Activated CD8-positive, alpha-beta memory T cell treated with anti-CD3 and anti-CD28 coated beads for 36 hours (primary cell): ENCODE results near the gene TRERF1. TPM values are rescaled to one million over a fixed set of nuclear protein-coding genes. Genes with fewer than 3 reads are reported as not detected.

Experiments
- CTCF ChIA-PET: fragments of 350-600 bp; sonication (Branson Sonifier 250); formaldehyde crosslinking; loops from one replicate; lab custom pipeline; 2021; ENCODE audit warnings: antibody characterized with exemption; lab: Charles Lee
- POLR2A ChIA-PET: fragments of 350-600 bp; sonication (Branson Sonifier 250); formaldehyde crosslinking; loops from one replicate; lab custom pipeline; 2021; ENCODE audit warnings: antibody characterized with exemption; lab: Charles Lee
- total RNA-seq, 2 experiments: library from RNA; stranded (reverse); gene quantifications; one replicate each; pipeline ENCODE4 v1.2.3, GENCODE V29; 2021

The TRERF1 gene
- total RNA-seq, 2 experiments from 2014 or later, result 7.5 to 8.1 TPM

- CTCF ChIA-PET, result no interaction called here
Observed at GRCh38 chr6:42197555-42198362, 254.0 kb downstream of the TRERF1 start.

GRCh38 chr6:42195415-42195814, 256.3 kb downstream of the TRERF1 start:
- POLR2A ChIA-PET, result interaction anchor here (0.6 kb wide), 1 partner anchor 1347 kb away, joined by 6 read pairs; no protein-coding TSS in a partner anchor
- CTCF ChIA-PET, result interaction anchor here (0.6 kb wide), 2 partner anchors 76 to 665 kb away, joined by 3 to 4 read pairs; no protein-coding TSS in a partner anchor

More at GRCh38 chr6:42197555-42198362, 254.0 kb downstream of the TRERF1 start:
- POLR2A ChIA-PET, result no interaction called here

- POLR2A ChIA-PET, result no interaction called here
- CTCF ChIA-PET, result interaction anchor here (1.1 kb wide), 1 partner anchor 354 kb away, joined by 3 read pairs; no protein-coding TSS in a partner anchor
Observed at GRCh38 chr6:42194056-42194455, 257.7 kb downstream of the TRERF1 start.

- ChIA-PET POLR2A (no interaction called here), CTCF (interaction anchor here (1.3 kb wide), 1 partner anchor 354 kb away, joined by 3 read pairs; no protein-coding TSS in a partner anchor)
Observed at GRCh38 chr6:42193491-42193894, 258.2 kb downstream of the TRERF1 start.

- POLR2A ChIA-PET, result interaction anchor here (0.7 kb wide), 1 partner anchor 173 kb away, joined by 6 read pairs; no protein-coding TSS in a partner anchor
- CTCF ChIA-PET, result interaction anchor here (0.7 to 1.3 kb wide), 2 partner anchors 337 to 355 kb away, joined by 3 read pairs; no protein-coding TSS in a partner anchor
Observed at GRCh38 chr6:42192385-42192784, 259.3 kb downstream of the TRERF1 start.

- CTCF ChIA-PET, result interaction anchor here (0.6 to 1.2 kb wide), 2 partner anchors 29 to 85 kb away, joined by 3 to 5 read pairs; no protein-coding TSS in a partner anchor
Observed at GRCh38 chr6:42190554-42191183, 261.1 kb downstream of the TRERF1 start.

GRCh38 chr6:42188406-42188805, 263.3 kb downstream of the TRERF1 start:
- POLR2A ChIA-PET, result no interaction called here
- CTCF ChIA-PET, result interaction anchor here (0.9 kb wide), 1 partner anchor 112 kb away, joined by 3 read pairs; no protein-coding TSS in a partner anchor

More at GRCh38 chr6:42190554-42191183, 261.1 kb downstream of the TRERF1 start:
- POLR2A ChIA-PET, result no interaction called here

- CTCF ChIA-PET, result no interaction called here
- POLR2A ChIA-PET, result no interaction called here
Observed at GRCh38 chr6:42185597-42185996, 266.1 kb downstream of the TRERF1 start.

- CTCF ChIA-PET, result no interaction called here
- POLR2A ChIA-PET, result interaction anchor here (0.6 kb wide), 1 partner anchor 289 kb away, joined by 3 read pairs; the partner anchor contains the start of gene USP49
Observed at GRCh38 chr6:42184475-42184874, 267.3 kb downstream of the TRERF1 start.

GRCh38 chr6:42182101-42182500, 269.6 kb downstream of the TRERF1 start:
- CTCF ChIA-PET, result no interaction called here

GRCh38 chr6:42179945-42180313, 271.8 kb downstream of the TRERF1 start:
- POLR2A ChIA-PET, result interaction anchor here (0.6 kb wide), 1 partner anchor 100 kb away, joined by 4 read pairs; no protein-coding TSS in a partner anchor
- CTCF ChIA-PET, result interaction anchor here (1.9 kb wide), 1 partner anchor 12 kb away, joined by 4 read pairs; no protein-coding TSS in a partner anchor

More at GRCh38 chr6:42182101-42182500, 269.6 kb downstream of the TRERF1 start:
- POLR2A ChIA-PET, result interaction anchor here (0.6 kb wide), 1 partner anchor 16 kb away, joined by 6 read pairs; no protein-coding TSS in a partner anchor

GRCh38 chr6:42179261-42179944, 272.3 kb downstream of the TRERF1 start:
- CTCF ChIA-PET, result interaction anchor here (1.9 kb wide), 1 partner anchor 11 kb away, joined by 4 read pairs; no protein-coding TSS in a partner anchor
- POLR2A ChIA-PET, result interaction anchor here (0.6 kb wide), 1 partner anchor 100 kb away, joined by 4 read pairs; no protein-coding TSS in a partner anchor

GRCh38 chr6:42177514-42178364, 274.0 kb downstream of the TRERF1 start:
- ChIA-PET CTCF (interaction anchor here (0.6 to 1.9 kb wide), 2 partner anchors 10 to 135 kb away, joined by 4 read pairs; no protein-coding TSS in a partner anchor), POLR2A (interaction anchor here (0.5 kb wide), 1 partner anchor 94 kb away, joined by 4 read pairs; no protein-coding TSS in a partner anchor)

GRCh38 chr6:42176981-42177380, 274.7 kb downstream of the TRERF1 start:
- ChIA-PET POLR2A (no interaction called here), CTCF (interaction anchor here (0.6 kb wide), 1 partner anchor 135 kb away, joined by 4 read pairs; no protein-coding TSS in a partner anchor)

- CTCF ChIA-PET, result interaction anchor here (0.7 kb wide), 1 partner anchor 121 kb away, joined by 3 read pairs; no protein-coding TSS in a partner anchor
- POLR2A ChIA-PET, result no interaction called here
Observed at GRCh38 chr6:42175860-42176259, 275.9 kb downstream of the TRERF1 start.
